Erythroblast (primary cell): ENCODE results near the gene SUGT1.
"Not testable (repeated sequence)": the region's sequence is repeated elsewhere in the genome, so short reads cannot be mapped to it uniquely, and the experiment has no call there.

ENCODE experiments used
- DNase-seq, 2 experiments: peaks; one replicate each; lab custom pipeline; 2025; lab: John Stamatoyannopoulos, UW
- GATA1 ChIP-seq: IDR thresholded peaks from 2 replicates; pipeline ENCODE4 v1.6.1; 2011; ENCODE audit warnings: low read depth, mild to moderate bottlenecking, control low read depth, low read length, moderate library complexity
- POLR2A ChIP-seq: IDR thresholded peaks from 2 replicates; pipeline ENCODE4 v1.6.1; 2011; ENCODE audit warnings: mild to moderate bottlenecking, low read length

The SUGT1 gene

GRCh38 chr13:52652196-52652979 is at the start of gene SUGT1:
Gene SUGT1, plus strand, starts transcription at chr13:52652836. Its CDS starts 85 bp downstream, at chr13:52652921.
- peak; percentile 93 for TF ChIP-seq POLR2A
- no peak for TF ChIP-seq GATA1
- peak; percentile 97 to 98 for DNase-seq

DNA sequence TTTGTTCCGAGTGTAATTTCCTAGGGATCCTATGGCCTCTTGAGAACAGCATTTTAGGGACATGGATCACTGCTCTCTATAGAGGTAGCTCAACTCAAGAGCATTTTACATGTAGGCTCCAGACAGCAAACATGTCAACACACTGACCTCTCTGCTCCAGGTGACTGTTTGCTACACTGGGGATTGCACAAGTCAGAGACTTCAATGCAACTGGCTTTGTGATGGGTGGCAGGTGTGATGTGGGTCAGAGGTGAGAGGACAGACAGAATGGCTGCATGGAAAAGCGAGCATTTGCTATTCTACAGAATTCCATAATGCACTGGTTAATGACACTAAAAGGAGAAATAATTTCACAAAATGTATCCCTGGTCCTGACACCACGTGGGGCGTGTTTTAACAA is 49.3 kb upstream of the SUGT1 start:
- not testable (repeated sequence) for DNase-seq

- DNase-seq = not testable (repeated sequence)
Measured at GRCh38 chr13:52606126-52606525, 46.5 kb upstream of the SUGT1 start.

DNA sequence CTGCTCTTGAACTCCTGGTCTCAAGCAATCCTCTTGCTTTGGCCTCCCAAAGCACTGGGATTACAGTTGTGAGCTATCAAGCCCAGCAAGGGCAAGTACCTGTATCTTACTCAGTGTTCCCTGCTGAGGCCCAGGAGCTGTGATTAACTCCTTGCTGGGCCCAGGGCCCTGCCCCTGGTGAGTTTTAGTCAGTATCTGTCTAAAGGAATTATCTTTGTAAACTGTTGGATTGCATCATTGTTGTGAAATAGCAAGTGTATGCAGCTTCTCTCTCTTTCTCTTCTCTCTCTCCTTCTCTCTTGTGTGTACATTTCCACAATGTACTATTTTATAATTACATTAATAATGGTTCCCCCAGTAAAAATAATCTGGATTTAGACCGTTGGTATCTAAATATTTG is 45.8 kb upstream of the SUGT1 start:
- peak in 1 of 2 experiments; percentile 12 for DNase-seq

DNA sequence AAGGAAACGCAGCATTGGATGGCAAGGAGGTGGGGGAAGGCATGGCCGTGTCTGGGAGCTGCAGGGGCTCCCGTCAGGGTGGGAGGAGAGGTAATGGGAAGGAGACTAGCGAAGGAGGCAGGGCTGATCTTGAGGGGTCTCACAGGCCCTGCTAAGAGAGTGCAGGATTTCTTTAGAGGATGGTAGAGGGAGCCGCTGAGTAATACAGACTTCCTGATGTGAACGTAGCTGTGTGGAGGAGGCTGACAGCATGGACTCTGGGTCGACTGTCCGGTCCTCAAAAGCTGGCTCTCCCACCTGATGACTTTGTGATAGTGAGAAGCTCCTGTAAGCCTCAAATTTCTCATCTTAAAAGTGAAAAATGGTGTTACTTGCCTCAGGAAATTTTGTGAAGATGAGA is 44.5 kb upstream of the SUGT1 start:
- not testable (repeated sequence) for DNase-seq

GRCh38 chr13:52609013-52609606 is 43.5 kb upstream of the SUGT1 start:
- DNase-seq = peak; percentile 49 to 65

DNA sequence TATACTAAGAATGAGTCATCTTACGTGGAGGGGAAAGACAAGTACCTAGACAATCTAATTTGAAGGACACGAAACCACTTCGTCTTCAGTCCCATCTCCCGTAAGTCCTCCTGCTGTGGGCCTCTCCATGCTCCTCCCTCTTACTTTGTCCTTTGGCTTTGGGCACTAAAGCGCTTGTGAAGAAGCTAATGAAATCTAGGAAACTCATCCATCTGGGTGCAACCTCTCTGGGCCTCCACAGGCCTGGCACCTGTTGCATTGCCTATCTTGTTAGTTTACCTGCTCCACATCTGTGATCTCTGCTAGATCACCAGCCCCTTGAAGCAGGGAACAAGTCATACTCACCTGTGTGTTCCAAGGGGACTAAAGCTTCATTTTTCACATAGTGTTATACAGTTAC is 42.5 kb upstream of the SUGT1 start:
- not testable (repeated sequence) for DNase-seq

GRCh38 chr13:52615134-52615801 is 37.4 kb upstream of the SUGT1 start:
- no peak for DNase-seq
- TF ChIP-seq GATA1 (no peak), POLR2A (no peak)

GRCh38 chr13:52615812-52616211 is 36.8 kb upstream of the SUGT1 start:
- DNase-seq = peak in 1 of 2 experiments; percentile 24
- TF ChIP-seq GATA1 (no peak), POLR2A (no peak)

DNA sequence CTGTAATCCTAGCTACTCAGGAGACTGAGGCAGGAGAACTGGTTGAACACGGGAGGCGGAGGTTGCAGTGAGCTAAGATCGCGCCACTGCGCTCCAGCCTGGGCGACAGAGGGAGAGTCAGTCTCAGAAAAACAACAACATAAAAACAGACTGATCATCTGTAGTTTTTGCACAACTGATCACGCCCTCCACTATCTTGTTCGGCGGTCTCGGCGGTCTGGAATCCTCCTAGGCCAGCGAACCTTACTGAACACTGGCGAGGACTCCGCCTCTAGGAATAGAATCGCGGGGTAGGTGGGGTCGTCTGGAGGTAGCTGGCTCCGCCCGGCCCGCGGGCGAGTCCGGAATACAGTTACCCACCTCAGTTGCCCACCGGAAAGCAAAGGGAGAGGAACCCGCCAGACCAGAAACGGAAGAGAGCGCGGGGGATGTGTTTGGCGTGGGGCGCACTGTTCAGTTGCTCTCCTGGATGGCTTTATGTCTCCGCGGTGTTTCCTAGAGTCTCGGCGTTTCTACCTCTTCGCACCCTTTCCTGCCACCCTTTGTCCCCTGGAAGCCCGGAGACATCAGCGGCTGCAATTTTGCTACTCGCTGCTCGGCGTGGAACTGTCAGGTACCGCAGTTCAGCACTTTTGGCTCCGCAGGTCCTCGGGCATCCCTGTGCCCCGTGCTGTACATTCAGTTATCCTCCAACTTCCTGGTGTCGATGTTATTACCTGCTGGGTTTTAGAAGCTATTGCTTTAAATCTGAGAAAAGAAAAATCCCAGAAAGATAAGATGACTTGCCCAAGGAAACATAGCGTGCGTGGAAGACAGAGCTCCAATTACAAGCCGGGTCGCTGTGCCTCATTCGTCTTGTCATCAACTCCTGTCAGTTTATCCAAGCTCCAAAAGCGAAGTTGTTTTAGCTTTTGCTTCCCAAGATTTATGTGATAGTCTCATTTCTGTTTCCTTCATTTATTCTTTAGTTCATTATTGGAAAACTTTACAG is 35.3 kb upstream of the SUGT1 start:
- TF ChIP-seq GATA1 = no peak
- peak; percentile 78 for TF ChIP-seq POLR2A
- DNase-seq = peak; percentile 79 to 84

DNA sequence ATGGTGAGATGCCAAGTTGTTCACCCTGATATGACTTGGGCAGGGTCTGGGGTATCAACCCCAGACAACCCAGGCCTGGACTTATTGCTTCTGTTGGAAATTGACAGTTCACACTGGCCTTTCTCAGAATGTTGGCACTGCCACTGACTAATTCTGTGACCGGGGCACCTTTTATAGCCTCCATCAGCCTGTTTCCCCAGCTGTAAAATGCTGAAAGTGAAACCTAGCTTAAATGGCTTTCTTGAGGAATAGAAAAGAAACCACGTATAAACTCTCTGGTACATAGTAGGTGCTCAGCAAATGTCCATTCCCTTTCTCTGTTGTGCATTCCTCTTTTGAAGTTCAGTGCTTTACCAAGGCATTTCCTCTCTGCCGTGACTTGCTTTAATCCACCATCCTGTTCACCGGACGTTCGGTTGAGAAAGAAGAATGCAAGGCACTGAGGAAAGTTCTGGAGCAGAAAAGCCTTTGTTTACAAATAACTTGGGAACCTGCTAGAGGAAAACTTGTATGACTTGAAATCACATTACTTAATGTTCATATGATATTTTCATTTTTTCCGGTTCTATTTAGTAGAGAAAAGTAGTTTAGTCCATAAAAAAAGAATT is 21.4 kb upstream of the SUGT1 start:
- not testable (repeated sequence) for DNase-seq

DNA sequence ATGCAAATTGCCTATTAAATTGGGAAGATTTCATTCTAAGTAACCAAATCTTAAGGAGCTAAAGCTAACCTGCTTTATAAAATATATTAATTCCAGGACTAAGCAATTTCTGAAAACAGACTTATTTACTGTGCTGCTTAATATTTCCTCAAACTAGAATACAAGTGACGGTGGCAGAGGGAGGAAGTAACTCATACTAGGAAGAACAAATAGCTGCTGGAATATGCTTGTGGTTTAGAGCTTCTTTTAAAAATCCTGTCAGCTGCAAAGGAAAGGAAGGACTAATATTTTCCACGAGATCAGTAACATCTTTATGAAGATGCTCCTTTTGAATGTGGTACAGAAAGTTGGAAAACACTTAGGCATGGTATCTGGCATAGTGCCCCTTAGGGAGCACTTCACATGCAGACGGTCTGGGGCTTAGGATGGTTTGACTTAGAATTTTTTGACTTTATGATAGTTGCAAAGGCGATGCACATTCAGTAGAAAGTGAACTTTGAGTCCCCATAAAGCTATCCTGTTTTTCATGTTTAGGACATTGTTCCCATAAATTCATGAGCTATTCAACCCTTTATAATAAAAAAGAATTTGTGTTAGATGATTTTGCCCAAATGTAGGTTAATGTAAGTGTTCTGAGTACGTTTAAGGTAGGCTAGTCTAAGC is 13.8 kb upstream of the SUGT1 start:
- TF ChIP-seq POLR2A (no peak), GATA1 (no peak)
- DNase-seq = no peak

DNA sequence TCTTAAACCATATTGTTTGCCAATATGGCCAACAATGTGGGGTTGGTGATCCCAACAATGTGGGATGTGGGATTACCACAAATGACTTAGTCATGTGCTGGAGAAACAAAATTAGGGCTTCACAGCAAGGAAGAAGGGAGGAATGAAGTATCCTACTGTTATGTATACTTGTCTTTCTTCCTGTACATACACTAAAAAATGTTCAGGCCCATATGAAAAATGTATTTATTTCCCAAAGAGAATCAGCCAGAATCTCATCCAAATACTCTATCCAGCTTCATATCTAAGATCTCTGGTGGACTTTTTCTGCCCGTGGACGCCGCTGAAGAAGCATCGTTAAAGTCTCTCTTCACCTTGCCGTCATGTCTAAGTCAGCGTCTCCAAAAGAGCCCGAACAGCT is 10.5 kb upstream of the SUGT1 start, which contains the start of gene HNRNPA1L2:
Gene HNRNPA1L2 (plus strand): TSS at position 301 of the 400 bp plus-strand sequence. CDS start 62 bp downstream, at position 363.
- no peak for DNase-seq
- TF ChIP-seq POLR2A (no peak), GATA1 (no peak)
